Choroid plexus epithelial cell (primary cell): ENCODE results near the gene EP300.

ENCODE experiments used
- DNase-seq: peaks from one replicate; pipeline ENCODE4 v3.0.0-alpha.2; 2010; ENCODE audit warnings: low read depth
- H3K4me3 ChIP-seq: 2 replicates; pipeline ENCODE4 v1.5.1; 2011; ENCODE audit warnings: low read depth, mild to moderate bottlenecking, control low read depth, low read length, moderate library complexity
- TF ChIP-seq, protein P1 (sequence below): conservative IDR thresholded peaks from 2 replicates; pipeline ENCODE4 v1.5.1; 2011; ENCODE audit warnings: low read depth, mild to moderate bottlenecking, control low read depth, inconsistent platforms, low read length, moderate library complexity

EP300 gene

DNA sequence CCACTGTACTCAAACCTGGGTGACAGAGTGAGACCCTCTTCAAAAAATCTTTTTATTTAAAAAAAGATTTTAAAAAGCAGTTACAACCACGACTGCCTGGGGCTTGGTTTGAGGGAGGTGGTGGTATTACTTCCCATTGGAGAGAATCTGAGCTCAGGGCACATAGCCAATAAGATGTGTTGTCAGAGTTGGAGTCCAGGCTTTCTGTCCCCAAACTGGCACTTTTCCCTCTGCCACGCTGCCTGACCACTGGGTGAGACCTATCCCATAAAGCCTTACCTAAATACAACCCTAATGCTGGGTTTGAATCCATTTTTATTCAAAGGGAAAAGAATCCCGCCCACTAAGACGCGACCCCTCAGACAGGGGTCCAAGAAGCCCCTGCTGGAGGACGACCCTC lies 136.8 kb downstream of the EP300 start:
- H3K4me3 ChIP-seq = no peak overlapping the region
- DNase-seq = no peak
- TF ChIP-seq, protein P1, sequence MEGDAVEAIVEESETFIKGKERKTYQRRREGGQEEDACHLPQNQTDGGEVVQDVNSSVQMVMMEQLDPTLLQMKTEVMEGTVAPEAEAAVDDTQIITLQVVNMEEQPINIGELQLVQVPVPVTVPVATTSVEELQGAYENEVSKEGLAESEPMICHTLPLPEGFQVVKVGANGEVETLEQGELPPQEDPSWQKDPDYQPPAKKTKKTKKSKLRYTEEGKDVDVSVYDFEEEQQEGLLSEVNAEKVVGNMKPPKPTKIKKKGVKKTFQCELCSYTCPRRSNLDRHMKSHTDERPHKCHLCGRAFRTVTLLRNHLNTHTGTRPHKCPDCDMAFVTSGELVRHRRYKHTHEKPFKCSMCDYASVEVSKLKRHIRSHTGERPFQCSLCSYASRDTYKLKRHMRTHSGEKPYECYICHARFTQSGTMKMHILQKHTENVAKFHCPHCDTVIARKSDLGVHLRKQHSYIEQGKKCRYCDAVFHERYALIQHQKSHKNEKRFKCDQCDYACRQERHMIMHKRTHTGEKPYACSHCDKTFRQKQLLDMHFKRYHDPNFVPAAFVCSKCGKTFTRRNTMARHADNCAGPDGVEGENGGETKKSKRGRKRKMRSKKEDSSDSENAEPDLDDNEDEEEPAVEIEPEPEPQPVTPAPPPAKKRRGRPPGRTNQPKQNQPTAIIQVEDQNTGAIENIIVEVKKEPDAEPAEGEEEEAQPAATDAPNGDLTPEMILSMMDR = no peak
